ENCODE results near the gene VIPR2.

GRCh38 chr7:158997471-158997870, 147.2 kb downstream of the VIPR2 start:
- TF ChIP-seq YY1 (IDR thresholded peaks at IDR 0.05; ENCODE audit: insufficient read depth, insufficient read length) (no peak), ZNF274 (IDR thresholded peaks at IDR 0.05; ENCODE audit: low read depth, low read length) (no peak), SUZ12 (IDR thresholded peaks at IDR 0.05; ENCODE audit: extremely low read depth, insufficient read depth, insufficient read length) (no peak)

Data from NT2/D1 (cell line).